ENCODE results near the gene POLR1E.

GRCh38 chr9:37449862-37450632 is 35.7 kb upstream of the POLR1E start:
- TF ChIP-seq CTCF (IDR thresholded peaks at IDR 0.05; ENCODE audit: low read depth, low read length) (peak; percentile 15; the same call in 1 of the 2 replicates), EZH2phosphoT487 (IDR thresholded peaks at IDR 0.05; ENCODE audit: low read depth) (no peak)

All from OCI-LY3 (cell line).